Progenitor cell of endocrine pancreas (in vitro differentiated cells): ENCODE data around the gene SPATA18. TPM values are rescaled to one million over a fixed set of nuclear protein-coding genes. Genes with fewer than 3 reads are reported as not detected.

ENCODE experiments used
- DNase-seq: peaks from one replicate; pipeline ENCODE4 v3.0.0; 2021; ENCODE audit warnings: low spot score; ENCODE audit not compliant: unreplicated experiment
- H3K27ac Mint-ChIP-seq: 2 replicates; pipeline ENCODE4 v1.8.0; 2021; ENCODE audit warnings: mild to moderate bottlenecking, moderate library complexity, mixed read lengths
- H3K27me3 Mint-ChIP-seq: 2 replicates; pipeline ENCODE4 v1.8.0; 2021; ENCODE audit warnings: mixed read lengths
- H3K36me3 Mint-ChIP-seq: 2 replicates; pipeline ENCODE4 v1.8.0; 2022; ENCODE audit warnings: mixed read lengths; ENCODE audit not compliant: insufficient read depth
- H3K4me1 Mint-ChIP-seq: 2 replicates; pipeline ENCODE4 v1.8.0; 2021; ENCODE audit warnings: low read depth, mixed read lengths
- H3K4me3 Mint-ChIP-seq: 2 replicates; pipeline ENCODE4 v1.8.0; 2021; ENCODE audit warnings: low read depth, mild to moderate bottlenecking, moderate library complexity, mixed read lengths
- H3K9me3 Mint-ChIP-seq: 2 replicates; pipeline ENCODE4 v1.8.0; 2021; ENCODE audit warnings: low read depth, mixed read lengths
- CTCF ChIP-seq: fragments of 200-600 bp; sonication (generic); IDR thresholded peaks from one replicate; pipeline ENCODE4 v1.5.0; 2021; ENCODE audit warnings: antibody characterized with exemption, mild to moderate bottlenecking; ENCODE audit not compliant: unreplicated experiment
- total RNA-seq: library from RNA; stranded (reverse); gene quantifications from 2 replicates; pipeline ENCODE4 v1.2.1, GENCODE V29; 2021

The SPATA18 gene
- total RNA-seq, 1 donor from 2014 or later, result 7.4 TPM

GRCh38 chr4:52096048-52096447 lies 44.9 kb downstream of the SPATA18 start:
- H3K36me3 Mint-ChIP-seq, result no peaks in the 10 kb centered on the region
- no peak overlapping the region for H3K4me3 Mint-ChIP-seq
- no peak overlapping the region for H3K27ac Mint-ChIP-seq
- no peak for DNase-seq
- no peaks in the 10 kb centered on the region for H3K27me3 Mint-ChIP-seq
- no peaks in the 10 kb centered on the region for H3K4me1 Mint-ChIP-seq
- H3K9me3 Mint-ChIP-seq, result no peaks in the 10 kb centered on the region
- no peak for TF ChIP-seq CTCF

- TF ChIP-seq CTCF, result no peak
- Mint-ChIP-seq H3K27ac (no peak overlapping the region), H3K36me3 (no peaks in the 10 kb centered on the region), H3K27me3 (no peaks in the 10 kb centered on the region), H3K9me3 (no peaks in the 10 kb centered on the region), H3K4me1 (no peaks in the 10 kb centered on the region), H3K4me3 (no peak overlapping the region)
- no peak for DNase-seq
Measured at GRCh38 chr4:52098618-52099017, 47.5 kb downstream of the SPATA18 start.

GRCh38 chr4:52099860-52100461 lies 48.9 kb downstream of the SPATA18 start:
- DNase-seq, result no peak
- Mint-ChIP-seq H3K4me1 (no peaks in the 10 kb centered on the region), H3K9me3 (no peaks in the 10 kb centered on the region), H3K36me3 (no peaks in the 10 kb centered on the region), H3K27me3 (no peaks in the 10 kb centered on the region), H3K27ac (peak overlapping the region; percentile 56), H3K4me3 (no peak overlapping the region)
- no peak for TF ChIP-seq CTCF

GRCh38 chr4:52102587-52102986 lies 51.5 kb downstream of the SPATA18 start:
- Mint-ChIP-seq H3K36me3 (no peaks in the 10 kb centered on the region), H3K27me3 (no peaks in the 10 kb centered on the region), H3K4me1 (no peaks in the 10 kb centered on the region), H3K4me3 (no peak overlapping the region), H3K9me3 (no peaks in the 10 kb centered on the region), H3K27ac (no peak overlapping the region)
- TF ChIP-seq CTCF, result no peak
- no peak for DNase-seq

- Mint-ChIP-seq H3K9me3 (no peaks in the 10 kb centered on the region), H3K4me3 (no peak overlapping the region), H3K27me3 (no peaks in the 10 kb centered on the region), H3K27ac (no peak overlapping the region), H3K4me1 (no peaks in the 10 kb centered on the region), H3K36me3 (no peaks in the 10 kb centered on the region)
- DNase-seq, result no peak
- TF ChIP-seq CTCF, result peak; percentile 51
Measured at GRCh38 chr4:52103319-52103718, 52.2 kb downstream of the SPATA18 start.
